ENCODE measurements around the gene SSB.
"Not testable (repeated sequence)": the region's sequence is repeated elsewhere in the genome, so short reads cannot be mapped to it uniquely, and the experiment has no call there.

SSB gene

DNA sequence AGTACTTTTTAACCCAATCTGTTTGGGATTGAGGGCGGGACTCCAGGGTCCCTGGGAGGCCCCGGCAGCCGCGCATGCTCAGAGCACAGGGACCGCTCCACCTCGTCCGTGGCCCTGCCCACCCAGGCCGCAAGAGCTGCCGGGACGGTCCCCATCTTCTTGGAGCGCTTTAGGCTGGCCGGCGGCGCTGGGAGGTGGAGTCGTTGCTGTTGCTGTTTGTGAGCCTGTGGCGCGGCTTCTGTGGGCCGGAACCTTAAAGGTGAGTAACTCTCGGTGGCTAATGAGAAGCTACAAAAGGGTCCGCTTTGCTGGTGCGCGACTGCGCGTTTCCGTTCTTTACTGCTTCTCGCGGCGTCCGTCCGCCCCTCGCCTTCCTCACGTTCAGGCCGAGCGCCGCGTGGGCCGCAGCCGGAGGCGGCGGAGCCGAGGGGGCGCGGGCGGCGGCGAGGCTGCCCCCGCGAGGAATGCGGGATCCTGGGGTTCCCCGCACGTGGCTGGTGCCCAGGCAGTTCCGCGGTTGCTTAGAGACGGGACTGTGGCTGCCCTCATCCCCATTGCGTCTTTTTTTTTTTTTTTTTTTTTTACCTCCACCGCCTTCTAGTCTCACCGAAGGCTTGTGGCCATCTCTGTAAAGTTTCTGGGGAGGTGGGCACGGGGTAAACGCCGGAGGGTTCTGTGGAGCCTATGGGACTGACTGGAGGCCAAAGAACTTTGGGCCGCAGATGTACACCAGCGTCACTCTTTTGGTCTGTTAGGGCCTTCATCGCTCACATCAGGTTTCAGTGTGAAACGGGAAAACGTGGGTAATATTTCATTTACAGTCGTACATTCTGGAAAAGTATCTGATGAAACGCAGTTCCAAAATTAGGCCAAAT, at the start of gene SSB:
Gene SSB, plus strand, starts transcription at position 154 of the 875 bp plus-strand sequence. CDS start 2,090 bp downstream, outside the sequence.
- Mint-ChIP-seq H3K4me1 (ENCODE audit: low read depth) (peaks cover 32% of the 10 kb centered on the region), H3K27me3 (no peaks in the 10 kb centered on the region), H3K4me3 (peak within 1 kb of the TSS; percentile 83), H3K9me3 (no peaks in the 10 kb centered on the region), H3K36me3 (ENCODE audit: low read depth) (peaks cover 36% of the 10 kb centered on the region), H3K27ac (peak within 1 kb of the TSS; percentile 92)
- DNase-seq = peak; percentile 95

DNA sequence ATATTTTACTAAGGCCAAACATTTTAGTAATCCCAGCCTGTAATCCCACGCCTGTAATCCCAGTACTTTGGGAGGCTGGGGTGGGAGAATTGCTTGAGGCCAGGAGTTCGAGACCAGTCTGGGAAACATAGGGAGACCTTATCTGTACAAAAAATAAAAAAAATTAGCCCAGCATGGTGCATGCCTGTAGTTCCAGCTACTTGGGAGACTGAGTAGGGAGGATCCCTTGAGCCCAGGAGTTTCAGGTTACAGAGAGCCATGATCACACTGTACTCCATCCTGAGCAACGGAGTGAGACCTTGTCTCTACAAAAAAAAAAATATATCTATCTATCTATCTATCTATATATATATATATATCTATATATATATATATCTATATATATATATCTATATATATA, 45.9 kb upstream of the SSB start:
- Mint-ChIP-seq H3K27ac (no peak overlapping the region), H3K9me3 (no peaks in the 10 kb centered on the region), H3K4me1 (ENCODE audit: low read depth) (no peaks in the 10 kb centered on the region), H3K27me3 (no peaks in the 10 kb centered on the region), H3K36me3 (ENCODE audit: low read depth) (no peaks in the 10 kb centered on the region), H3K4me3 (no peak overlapping the region)
- DNase-seq = no peak

DNA sequence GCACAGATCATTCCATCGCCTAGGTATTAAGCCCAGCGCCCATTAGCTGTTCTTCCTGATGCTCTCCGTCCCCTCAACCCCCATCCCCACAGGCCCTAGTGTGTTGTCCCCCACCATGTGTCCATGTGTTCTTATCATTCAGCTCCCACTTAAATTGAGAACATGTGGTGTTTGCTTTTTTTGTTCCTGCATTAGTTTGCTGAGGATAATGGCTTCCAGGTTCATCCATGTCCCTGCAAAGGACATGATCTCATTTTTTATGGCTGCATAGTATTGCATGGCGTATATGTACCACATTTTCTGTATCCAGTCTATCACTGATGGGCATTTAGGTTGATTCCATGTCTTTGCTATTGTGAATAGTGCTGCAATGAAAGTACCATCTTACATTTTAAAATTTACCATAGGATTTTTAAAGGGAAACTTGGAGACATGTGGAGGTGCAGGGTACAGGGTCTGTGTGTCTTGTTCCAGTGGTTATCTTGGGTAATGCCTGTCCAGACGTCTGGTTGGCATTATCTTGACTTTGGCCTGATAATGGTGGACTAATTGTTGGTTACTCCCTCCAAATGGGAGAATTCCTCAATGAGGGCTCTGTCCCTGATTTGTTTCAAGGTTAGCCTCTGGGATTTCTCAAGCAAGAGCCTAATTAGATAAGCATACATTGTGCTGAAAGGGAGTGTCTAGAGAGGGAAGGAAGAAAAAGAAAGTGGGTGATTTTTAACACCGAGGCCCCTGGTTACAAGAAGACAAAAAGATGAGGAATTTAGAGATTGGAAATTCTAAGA, 43.4 kb upstream of the SSB start:
- H3K9me3 Mint-ChIP-seq = no peaks in the 10 kb centered on the region
- H3K36me3 Mint-ChIP-seq (ENCODE audit: low read depth) = no peaks in the 10 kb centered on the region
- no peak overlapping the region for H3K27ac Mint-ChIP-seq
- no peak for DNase-seq
- no peaks in the 10 kb centered on the region for H3K4me1 Mint-ChIP-seq (ENCODE audit: low read depth)
- H3K27me3 Mint-ChIP-seq = no peaks in the 10 kb centered on the region
- H3K4me3 Mint-ChIP-seq = no peak overlapping the region

DNA sequence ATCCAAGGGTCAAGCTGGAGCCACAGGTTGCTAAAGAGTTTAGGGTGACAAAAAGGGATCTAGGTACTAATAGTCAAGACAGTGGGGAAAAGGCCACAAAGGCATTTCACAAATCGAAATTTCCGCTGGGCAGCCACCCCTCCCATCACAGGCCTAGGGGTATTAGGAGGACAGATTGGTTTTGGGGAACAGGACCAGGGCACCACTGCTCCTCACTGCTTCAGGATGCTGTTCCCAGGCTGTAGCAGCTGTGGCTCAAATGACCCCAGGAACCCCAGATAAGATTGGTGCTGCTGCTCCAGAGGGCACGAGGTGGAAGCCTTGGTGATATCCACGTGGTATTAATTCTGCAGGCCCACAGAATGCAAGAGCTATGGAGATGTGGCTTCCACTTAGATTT, 42.3 kb upstream of the SSB start:
- Mint-ChIP-seq H3K9me3 (no peaks in the 10 kb centered on the region), H3K4me1 (ENCODE audit: low read depth) (no peaks in the 10 kb centered on the region), H3K36me3 (ENCODE audit: low read depth) (no peaks in the 10 kb centered on the region), H3K27ac (no peak overlapping the region), H3K4me3 (no peak overlapping the region), H3K27me3 (no peaks in the 10 kb centered on the region)
- no peak for DNase-seq

DNA sequence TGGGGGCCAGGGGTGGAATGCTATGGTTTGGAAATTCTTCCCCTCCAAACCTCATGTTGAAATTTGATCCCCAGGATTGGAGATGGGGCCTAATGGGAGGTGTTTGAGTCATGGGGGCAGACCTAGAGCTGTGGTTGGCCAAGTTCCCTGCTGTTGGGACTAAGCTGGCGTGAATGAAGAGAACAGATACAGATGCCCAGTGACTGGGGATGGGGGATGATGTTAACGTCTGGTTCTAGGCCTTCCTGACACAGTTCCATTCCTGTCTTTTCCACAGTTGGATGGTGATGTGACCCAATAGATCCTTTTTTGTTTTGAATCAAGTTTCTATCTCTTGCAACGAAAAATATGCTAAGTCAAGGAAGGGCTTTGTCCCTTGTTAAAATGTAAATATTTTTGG, 41.3 kb upstream of the SSB start:
- peaks cover 7% of the 10 kb centered on the region for H3K4me1 Mint-ChIP-seq (ENCODE audit: low read depth)
- DNase-seq = no peak
- no peak overlapping the region for H3K27ac Mint-ChIP-seq

DNA sequence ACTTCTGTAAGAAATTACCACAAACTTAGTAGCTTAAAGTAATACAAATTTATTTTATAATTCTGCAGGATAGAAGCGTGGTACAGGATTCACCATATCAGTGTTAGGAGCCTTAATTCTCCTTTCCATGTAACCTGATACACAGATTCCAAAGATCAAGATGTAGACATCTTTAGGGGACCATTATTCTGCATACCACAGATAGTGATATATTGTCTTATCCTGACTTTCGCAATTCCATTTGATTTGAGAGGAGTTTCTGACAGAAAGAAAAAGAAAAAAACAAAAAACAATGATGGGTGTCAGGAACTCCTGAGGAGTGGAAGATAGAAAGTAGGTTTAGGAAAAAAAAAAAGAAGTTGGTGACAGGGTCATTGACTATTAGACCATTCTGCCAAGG, 40.9 kb upstream of the SSB start:
- no peak overlapping the region for H3K27ac Mint-ChIP-seq
- no peaks in the 10 kb centered on the region for H3K9me3 Mint-ChIP-seq
- no peak for DNase-seq
- H3K27me3 Mint-ChIP-seq = no peaks in the 10 kb centered on the region
- H3K4me3 Mint-ChIP-seq = no peak overlapping the region
- H3K4me1 Mint-ChIP-seq (ENCODE audit: low read depth) = peaks cover 7% of the 10 kb centered on the region
- H3K36me3 Mint-ChIP-seq (ENCODE audit: low read depth) = no peaks in the 10 kb centered on the region

More for the DNA sequence above, 41.3 kb upstream of the SSB start:
- no peaks in the 10 kb centered on the region for H3K9me3 Mint-ChIP-seq
- no peaks in the 10 kb centered on the region for H3K27me3 Mint-ChIP-seq
- H3K4me3 Mint-ChIP-seq = no peak overlapping the region
- no peaks in the 10 kb centered on the region for H3K36me3 Mint-ChIP-seq (ENCODE audit: low read depth)

DNA sequence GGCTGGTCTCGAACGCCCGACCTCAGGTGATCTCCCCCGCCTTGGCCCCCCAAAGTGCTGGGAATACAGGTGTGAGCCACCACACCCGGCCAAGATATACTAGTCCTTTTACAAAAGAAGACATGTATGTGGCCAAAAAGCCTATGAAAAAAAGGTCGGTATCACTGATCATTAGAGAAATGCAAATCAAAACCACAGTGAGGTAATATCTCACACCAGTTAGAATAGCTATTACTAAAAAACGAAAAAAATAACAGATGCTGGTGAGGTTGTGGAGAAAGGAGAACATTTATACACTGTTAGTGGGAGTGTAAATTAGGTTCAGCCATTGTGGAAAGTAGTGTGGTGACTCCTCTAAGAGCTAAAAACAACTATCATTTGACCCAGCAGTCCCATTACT, 38.7 kb upstream of the SSB start:
- no peak for DNase-seq
- no peaks in the 10 kb centered on the region for H3K36me3 Mint-ChIP-seq (ENCODE audit: low read depth)
- H3K27ac Mint-ChIP-seq = no peak overlapping the region
- no peak overlapping the region for H3K4me3 Mint-ChIP-seq
- H3K9me3 Mint-ChIP-seq = no peaks in the 10 kb centered on the region
- H3K4me1 Mint-ChIP-seq (ENCODE audit: low read depth) = peaks cover 7% of the 10 kb centered on the region
- no peaks in the 10 kb centered on the region for H3K27me3 Mint-ChIP-seq

DNA sequence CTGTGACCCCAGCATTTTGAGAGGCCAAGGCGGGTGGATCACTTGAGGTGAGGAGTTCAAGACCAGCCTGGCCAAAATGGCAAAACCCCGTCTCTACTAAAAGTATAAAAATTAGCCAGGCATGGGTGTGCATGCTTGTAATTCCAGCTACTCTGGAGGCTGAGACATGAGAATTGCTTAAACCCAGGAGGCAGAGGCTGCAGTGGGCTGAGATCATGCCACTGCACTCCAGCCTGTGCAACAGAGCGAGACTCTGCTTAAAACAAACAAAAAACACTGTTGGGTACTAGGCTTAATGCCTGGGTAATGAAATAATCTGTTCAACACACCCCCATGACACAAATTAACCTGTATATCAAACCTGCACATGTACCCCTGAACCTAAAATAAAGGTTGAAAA, 37.9 kb upstream of the SSB start:
- not testable (repeated sequence) for DNase-seq; H3K36me3 Mint-ChIP-seq (ENCODE audit: low read depth); H3K9me3 Mint-ChIP-seq; H3K4me1 Mint-ChIP-seq (ENCODE audit: low read depth); H3K4me3 Mint-ChIP-seq; H3K27ac Mint-ChIP-seq; H3K27me3 Mint-ChIP-seq

DNA sequence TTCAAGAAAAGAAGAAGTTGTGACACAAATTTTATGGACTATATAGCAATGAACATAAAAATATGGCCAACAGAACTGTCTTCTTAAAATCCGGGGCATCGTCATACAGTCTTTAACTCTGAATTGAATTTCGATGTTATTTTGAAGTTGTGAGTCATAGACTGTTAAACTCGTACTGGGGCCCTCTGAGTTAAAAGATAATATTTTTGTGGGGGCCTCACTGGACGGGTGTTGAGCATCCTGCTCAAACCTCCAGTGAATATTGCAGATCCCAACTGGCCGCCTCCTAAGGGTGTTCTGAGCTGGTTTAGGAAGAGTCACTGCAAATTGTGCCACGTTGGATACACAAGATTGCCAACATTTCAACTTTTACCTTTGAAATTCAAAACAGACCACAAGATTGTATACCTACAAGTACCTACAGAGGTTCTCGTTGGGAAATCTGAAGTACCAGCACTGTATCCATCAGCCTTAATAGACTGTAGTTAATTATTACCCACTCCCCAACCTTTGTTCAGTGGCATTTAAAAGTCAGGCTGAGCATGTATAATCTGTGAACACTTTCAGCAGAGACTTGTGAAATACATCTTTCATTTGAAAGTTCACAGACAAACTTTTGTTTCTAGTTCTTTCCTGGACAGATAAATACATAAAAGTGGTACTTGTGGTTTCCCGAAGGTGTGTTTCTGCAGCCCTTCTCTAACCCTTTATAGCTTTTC, 37.3 kb upstream of the SSB start:
- DNase-seq = no peak
- no peak overlapping the region for H3K4me3 Mint-ChIP-seq
- no peak overlapping the region for H3K27ac Mint-ChIP-seq
- H3K4me1 Mint-ChIP-seq (ENCODE audit: low read depth) = peaks cover 7% of the 10 kb centered on the region
- no peaks in the 10 kb centered on the region for H3K36me3 Mint-ChIP-seq (ENCODE audit: low read depth)
- H3K9me3 Mint-ChIP-seq = no peaks in the 10 kb centered on the region
- no peaks in the 10 kb centered on the region for H3K27me3 Mint-ChIP-seq

DNA sequence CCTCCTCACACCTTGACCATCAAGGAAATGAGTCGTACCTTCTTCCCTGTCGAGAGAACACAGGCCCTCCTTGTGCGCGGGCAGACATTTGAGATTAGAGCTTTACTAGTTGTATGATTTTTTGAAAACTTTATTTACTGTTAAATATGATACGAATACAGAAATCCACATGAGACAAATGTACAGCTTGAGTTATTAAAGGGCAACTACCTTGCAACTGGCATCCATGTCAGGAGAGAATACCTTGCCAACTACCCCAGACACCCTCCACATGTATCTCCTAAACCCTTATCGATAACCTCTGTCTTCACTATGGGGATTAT, 36.7 kb upstream of the SSB start:
- peaks cover 2% of the 10 kb centered on the region for H3K27me3 Mint-ChIP-seq
- H3K27ac Mint-ChIP-seq = no peak overlapping the region
- H3K9me3 Mint-ChIP-seq = no peaks in the 10 kb centered on the region
- no peak for DNase-seq
- H3K36me3 Mint-ChIP-seq (ENCODE audit: low read depth) = no peaks in the 10 kb centered on the region
- H3K4me1 Mint-ChIP-seq (ENCODE audit: low read depth) = peaks cover 7% of the 10 kb centered on the region
- H3K4me3 Mint-ChIP-seq = no peak overlapping the region

DNA sequence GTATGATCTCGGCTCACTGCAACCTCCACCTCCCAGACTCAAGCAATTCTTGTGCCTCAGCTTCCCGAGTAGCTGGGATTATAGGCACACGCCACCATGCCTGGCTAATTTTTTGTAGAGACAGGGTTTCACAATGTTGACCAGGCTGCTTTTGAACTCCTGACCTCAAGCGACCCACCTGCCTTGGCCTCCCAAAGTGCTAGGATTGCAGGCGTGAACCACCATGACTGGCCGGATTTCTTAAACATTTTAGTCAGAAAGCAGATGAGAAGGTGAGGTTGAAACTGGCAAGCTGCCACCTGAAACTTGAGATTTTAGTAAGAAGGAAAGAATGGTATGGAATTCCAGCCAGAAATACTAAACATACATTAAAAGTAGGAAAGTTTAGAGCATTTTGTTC, 33.1 kb upstream of the SSB start:
- Mint-ChIP-seq H3K4me3 (no peak overlapping the region), H3K9me3 (no peaks in the 10 kb centered on the region), H3K4me1 (ENCODE audit: low read depth) (peaks cover 24% of the 10 kb centered on the region), H3K36me3 (ENCODE audit: low read depth) (no peaks in the 10 kb centered on the region), H3K27ac (no peak overlapping the region), H3K27me3 (peaks cover 25% of the 10 kb centered on the region)
- no peak for DNase-seq

DNA sequence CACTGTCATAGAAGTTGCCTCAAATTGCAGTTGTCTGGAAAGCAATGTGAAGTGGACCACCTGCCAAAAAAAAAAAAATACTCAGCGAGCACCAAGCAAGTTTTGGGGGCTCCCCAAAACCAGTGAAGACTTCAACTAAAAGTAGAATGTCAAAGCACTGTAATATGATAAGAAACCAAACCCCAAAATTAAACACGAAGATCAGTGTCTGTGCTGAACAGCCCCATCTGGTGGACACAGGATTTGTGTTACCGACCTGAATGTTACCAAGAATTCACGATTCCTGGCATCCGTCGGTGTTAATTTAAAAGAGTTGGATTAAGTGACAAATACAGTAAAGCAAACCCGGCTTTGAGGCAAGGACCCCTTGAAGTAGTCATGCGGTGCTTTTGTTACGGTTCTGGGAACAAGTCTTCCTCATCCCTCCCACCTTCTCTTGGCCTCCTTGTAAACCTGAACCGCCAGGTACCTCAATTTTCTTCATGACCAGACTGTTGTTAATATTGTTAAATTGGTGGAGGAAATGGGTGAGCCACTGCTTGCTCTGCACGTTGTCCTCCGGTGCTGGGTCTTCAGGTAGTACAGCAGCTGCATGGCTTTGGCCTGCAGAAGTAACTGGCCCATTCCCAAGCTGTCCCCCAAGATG, 31.3 kb upstream of the SSB start:
- Mint-ChIP-seq H3K4me1 (ENCODE audit: low read depth) (peaks cover 16% of the 10 kb centered on the region), H3K4me3 (peak overlapping the region; percentile 66), H3K27me3 (peaks cover 28% of the 10 kb centered on the region), H3K36me3 (ENCODE audit: low read depth) (no peaks in the 10 kb centered on the region), H3K27ac (peak overlapping the region; percentile 18), H3K9me3 (no peaks in the 10 kb centered on the region)
- DNase-seq = peak; percentile 40

DNA sequence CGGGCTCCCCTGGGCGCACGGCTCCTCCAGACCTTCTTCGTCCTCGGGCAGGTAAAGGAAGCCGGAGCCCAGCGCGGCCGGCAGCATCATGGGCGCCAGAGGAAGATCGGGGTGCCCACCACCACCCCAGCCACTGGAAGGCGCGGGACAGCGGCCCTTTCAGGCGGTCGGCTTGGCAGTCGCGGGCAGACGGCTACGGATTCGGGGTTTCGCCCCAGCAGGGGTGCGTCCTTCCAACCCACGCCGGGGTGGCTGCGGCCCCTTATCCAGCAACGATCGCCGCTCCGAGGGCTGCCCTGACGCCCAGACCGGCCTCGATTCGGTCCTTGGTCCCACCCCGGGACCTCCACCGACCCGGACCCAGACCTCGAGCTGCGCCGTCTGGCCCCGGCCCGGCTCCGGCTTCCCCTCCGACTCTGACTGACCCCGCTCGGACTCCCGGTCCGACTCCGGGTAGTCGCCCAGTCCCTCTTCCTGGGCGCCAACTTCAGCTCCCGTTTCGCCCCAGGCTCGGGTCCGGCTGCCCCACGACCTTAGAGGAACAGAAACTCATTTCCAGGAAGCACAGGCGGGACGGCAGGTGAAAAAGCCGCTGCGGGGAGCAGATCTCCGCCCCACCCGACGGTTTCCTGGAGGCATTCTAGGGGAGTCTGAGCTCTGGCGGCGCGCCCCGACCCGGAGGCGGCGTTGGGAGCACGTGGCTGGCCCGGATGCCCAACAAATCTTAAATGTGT, 30.2 kb upstream of the SSB start:
- Mint-ChIP-seq H3K27me3 (peaks cover 28% of the 10 kb centered on the region), H3K36me3 (ENCODE audit: low read depth) (no peaks in the 10 kb centered on the region), H3K4me1 (ENCODE audit: low read depth) (peaks cover 16% of the 10 kb centered on the region), H3K9me3 (no peaks in the 10 kb centered on the region), H3K4me3 (peak overlapping the region; percentile 66), H3K27ac (no peak overlapping the region)
- peak; percentile 60 for DNase-seq

DNA sequence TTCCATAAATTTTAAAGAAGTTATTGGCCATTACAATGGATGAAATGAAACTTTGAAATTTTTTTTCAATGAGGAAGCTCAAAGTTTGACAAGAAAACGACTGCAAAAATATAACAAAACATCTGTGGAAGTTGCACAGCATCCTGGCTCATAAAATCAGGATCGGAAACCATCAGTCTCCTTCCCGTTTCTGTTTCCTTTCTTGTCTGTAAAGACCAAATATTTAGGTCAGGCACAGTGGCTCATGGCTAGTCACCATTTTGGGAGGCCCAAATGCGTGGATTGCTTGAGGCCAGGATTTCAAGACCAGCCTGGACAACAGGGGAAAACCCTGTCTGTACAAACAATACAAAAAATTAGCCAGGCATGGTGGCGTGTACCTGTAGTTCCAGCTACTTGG, 27.6 kb upstream of the SSB start:
- H3K36me3 Mint-ChIP-seq (ENCODE audit: low read depth) = no peaks in the 10 kb centered on the region
- H3K9me3 Mint-ChIP-seq = no peaks in the 10 kb centered on the region
- H3K4me1 Mint-ChIP-seq (ENCODE audit: low read depth) = peaks cover 18% of the 10 kb centered on the region

More for the DNA sequence above, 27.6 kb upstream of the SSB start:
- H3K27me3 Mint-ChIP-seq = peaks cover 28% of the 10 kb centered on the region
- H3K4me3 Mint-ChIP-seq = no peak overlapping the region
- no peak overlapping the region for H3K27ac Mint-ChIP-seq
- DNase-seq = no peak
